Myocyte (in vitro differentiated cells): Measurements from ENCODE around the gene BBX. TPM values are rescaled to one million over a fixed set of nuclear protein-coding genes. Genes with fewer than 3 reads are reported as not detected.
A peak's percentile ranks its signal among the peaks of the same experiment; 100 is the strongest.

ENCODE experiments used
- DNase-seq: peaks from one replicate; pipeline ENCODE4 v3.0.0-alpha.2; 2012; ENCODE audit warnings: low read depth
- total RNA-seq: library from RNA; depleted of rRNA; stranded (reverse); fragments of >200 nt; gene quantifications from 2 replicates; pipeline ENCODE4 v1.2.3, GENCODE V29; 2014

The BBX gene
- total RNA-seq, 1 donor from 2014 or later = 46.5 TPM

DNA sequence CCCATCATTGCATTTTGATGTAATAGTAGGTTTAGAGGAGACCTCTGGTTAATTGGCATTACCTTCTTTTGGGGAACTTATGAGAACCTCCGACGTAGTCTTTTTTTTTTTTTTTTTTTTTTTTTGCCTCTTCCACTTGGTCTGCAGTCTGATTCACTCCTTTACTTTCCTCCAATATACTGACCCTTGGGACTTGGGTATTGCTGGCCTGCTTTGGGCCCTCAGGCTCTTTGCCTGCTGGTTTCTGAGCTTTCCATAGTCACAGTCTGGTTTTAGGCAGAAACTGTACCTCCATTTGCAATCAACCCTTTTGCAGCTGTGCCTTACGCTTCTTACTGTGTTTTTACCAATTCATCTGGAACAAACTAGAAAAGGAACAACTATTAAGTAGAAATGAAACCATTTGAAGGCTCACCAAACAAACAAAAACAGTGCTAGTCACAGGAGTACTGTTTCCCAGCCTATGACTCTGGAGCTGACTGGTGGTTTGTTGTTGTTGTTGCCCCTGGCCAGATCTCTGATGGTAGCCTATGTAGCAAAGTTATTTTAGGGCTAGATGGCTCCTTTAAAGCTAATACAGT, 272.8 kb downstream of the BBX start:
- no peak for DNase-seq

DNA sequence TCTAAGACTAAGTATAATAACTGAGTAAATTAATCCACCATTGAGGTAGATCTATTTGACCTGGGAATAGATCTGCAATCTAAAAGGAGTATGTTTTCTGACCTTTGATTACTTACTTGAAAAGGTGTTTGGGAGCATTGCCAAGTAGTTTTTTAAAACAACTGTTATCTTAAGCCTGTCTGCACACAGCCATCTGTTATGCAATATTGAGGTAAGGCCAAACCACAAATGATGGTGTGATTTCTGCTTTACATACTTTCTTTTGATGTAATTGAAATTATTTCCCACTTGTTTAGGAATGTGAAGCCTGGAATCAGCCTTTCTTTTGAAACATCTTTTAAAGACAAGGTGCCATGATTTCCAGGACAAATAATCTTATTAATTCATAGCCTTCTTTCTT, 274.0 kb downstream of the BBX start:
- peak; percentile 71 for DNase-seq

DNA sequence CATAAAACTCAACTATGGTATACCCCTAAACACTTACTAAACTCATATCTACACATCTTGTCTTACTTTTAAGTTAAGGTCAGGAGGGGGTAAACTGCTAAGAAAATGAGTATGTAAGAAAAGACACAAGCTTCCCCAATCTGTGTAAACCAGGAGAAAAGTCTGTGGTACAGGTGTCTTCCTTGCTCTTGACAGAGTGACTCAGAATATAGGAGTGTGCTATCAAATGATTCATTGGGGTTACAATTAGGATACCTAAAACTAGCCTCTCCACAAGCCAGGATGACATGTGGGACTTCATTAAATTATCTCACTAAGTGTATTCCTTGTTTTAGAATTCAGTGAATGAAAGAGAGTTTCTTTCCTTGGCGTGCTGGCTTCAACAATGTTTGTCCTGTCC, 274.8 kb downstream of the BBX start:
- DNase-seq = peak; percentile 35

DNA sequence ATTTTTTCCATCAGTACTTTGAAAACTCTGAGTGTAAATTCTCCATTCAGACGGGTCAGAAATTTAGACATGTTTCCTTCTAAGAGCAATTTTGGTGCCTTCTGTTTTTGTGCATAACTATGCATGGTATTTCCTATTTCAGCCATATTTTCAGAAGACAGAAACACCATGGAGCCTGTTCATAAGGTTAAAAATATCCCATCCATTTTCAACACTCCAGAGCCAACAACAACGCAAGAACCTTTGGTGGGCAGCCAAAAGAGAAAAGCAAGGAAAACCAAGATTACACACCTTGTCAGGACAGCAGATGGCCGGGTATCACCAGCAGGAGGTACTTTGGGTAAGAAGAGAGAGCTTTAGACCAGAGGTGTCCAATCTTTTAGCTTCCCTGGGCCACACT, 275.6 kb downstream of the BBX start:
- DNase-seq = peak; percentile 22

DNA sequence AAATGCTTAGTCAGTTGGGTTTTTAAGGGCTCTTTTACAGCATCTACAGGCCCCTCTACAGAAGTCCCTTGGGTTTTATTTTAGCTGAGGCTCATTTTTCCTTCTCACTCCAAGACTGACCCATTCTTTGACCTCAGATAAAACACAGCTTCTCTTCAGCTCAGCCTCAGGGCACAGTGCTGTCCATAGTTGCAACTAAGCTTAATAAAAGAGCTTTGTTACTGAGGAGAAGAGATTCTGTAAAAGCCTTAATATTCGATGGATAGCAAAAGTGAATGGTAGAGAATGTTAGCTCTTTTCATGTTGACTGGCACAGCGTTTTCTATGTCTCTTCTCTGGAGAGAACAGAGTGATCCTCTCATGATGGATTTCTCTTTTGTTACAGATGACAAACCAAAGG, 277.9 kb downstream of the BBX start:
- DNase-seq = no peak

DNA sequence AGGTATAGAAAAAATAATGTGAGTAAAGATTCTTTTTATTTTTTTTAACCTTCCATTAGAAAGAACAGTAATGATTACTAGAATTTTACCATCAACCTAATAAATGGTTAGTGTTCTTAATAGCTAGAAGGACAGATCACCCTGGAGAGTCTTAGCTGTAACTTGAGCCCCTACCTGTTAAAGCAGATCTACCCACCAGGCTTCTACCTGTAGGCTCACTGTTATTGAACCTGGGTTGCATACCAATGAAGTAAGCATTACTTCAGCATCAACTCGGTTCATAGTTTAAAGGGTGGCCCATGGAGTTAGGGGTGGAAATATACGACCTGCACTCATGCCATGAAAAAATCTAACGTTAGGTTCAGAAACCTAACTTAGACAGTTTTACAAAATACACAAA, 280.4 kb downstream of the BBX start:
- no peak for DNase-seq

DNA sequence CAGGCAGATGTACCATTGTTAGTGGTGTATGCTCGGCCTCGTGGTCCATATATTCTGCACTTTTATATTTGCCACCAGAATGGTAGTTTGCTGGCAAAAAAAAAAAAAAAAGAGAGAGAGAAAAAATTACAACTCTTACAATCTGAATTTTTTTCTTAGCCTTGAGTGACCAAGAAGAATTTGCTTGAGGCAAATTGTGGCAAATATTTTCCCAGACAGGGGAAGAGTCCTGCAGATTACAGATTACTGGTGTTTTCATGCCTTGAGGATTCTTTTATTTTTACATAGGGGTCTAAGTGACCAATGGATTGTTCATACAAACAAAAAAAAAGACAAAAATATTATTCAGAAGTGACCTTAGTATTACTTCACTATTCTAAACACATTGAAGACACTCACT, 283.3 kb downstream of the BBX start:
- no peak for DNase-seq

DNA sequence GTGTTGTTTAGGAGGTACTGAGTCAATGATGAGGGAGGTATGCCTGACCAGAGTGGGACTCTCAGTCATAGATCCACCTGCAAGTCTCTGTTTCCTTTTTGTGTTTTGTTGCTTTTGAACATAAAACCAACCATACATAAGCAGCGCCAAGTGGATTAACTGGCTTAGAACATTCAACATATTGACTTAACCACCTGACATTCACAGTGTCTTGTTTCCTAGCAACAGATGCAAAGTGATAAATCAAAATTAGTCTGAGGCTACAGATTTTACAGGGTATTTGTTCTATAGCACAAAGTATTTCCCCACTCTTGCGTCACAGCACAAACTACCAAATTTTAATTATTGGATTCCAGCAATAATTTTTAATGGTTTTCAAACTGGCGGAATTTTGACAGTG, 283.8 kb downstream of the BBX start:
- no peak for DNase-seq

DNA sequence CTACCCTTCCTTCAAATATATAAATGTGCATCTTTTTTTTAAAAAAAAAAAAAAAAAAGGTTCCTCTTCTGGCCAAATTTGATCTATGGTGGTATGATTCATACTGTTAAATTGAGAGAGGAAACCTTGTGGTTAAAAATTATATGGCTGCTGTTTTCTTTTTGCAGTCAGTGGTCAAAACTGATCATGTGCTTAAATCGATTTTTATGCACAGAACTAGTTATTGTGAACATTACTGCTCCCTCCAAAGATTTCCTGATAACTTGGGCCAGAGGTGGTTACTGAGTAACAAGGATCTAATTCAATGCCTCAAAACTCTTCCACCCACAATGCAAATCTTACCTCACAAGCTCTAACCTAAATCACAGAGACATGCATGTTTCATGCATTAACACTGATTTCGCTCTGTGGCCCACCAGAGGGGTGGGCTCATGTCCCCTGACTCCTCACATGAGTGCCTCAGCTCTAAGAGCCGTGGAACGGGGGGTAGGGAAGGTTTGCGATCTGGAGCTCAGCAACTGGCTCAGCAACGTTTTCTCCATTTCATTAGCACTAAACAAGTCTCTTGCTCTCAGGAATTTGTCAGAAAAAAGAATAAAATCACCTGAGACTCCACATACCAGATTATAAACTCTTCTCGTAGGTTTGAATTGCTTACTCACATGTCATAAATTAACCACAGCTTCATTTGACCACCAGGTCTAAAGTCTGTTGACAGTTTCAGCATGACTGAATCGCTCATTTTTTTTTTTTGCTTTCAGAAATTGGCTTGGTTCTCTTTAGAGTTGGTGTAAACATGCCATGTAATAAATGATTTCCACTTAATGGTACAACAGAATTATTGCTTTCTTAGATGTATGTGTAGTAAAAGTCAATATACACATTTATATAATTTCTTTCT, 287.7 kb downstream of the BBX start:
- DNase-seq = no peak

DNA sequence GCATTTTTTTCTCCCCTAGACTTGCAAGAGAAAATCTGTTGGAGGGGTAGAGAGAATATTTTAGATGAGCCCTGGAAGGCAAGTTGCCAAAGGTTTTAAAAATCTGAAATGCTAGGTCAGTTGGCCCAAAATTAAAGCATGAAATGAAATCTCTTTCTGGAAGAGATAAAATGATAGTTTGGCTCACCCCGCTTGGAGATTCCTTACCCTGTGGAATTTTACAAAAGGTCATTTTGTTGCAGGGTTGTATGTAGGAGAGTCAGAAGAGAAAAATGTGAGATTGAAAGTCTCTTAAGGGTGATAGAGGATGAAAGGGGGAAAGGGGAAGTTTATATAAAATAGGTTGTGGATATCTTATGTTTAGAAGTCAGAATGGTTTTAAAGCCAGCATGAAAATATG, 290.3 kb downstream of the BBX start:
- DNase-seq = peak; percentile 12

DNA sequence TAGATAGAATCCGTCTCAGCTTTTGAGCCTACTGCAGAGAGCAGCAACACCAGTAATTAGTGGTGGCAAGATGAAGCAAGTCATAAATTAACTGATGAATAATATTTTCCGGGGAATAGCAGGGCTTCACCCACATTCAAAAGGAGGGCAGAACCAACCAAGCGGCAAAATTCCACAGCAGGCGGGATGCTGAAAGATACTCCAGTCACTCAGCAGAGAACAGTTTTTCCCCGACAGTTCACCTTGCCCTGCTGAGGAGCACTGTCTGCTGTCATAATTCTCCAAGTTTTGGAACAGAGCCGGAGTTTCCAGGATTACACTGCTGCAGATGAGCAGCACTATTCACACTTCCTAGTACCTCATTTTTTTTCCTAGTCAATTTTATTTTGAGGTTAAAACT, 293.3 kb downstream of the BBX start:
- DNase-seq = no peak

DNA sequence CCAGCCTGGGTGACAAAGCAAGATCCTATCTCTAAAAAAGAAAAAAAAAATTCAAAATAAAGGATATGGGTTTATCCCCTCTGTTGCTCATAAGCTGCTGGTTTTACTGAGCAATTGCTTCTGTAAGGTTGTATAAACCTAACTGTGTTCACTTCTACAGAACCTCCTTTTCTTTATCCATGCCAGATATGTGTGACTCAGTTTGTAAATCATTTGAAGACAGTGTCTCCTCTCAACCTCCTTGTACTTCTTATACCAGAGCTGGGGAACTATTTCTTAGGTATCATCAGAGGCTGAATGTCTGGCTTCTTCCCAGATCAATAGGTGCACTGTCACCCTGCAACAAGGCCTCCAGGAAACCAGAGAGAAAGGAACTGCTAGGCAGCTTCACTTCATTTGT, 294.3 kb downstream of the BBX start:
- no peak for DNase-seq

DNA sequence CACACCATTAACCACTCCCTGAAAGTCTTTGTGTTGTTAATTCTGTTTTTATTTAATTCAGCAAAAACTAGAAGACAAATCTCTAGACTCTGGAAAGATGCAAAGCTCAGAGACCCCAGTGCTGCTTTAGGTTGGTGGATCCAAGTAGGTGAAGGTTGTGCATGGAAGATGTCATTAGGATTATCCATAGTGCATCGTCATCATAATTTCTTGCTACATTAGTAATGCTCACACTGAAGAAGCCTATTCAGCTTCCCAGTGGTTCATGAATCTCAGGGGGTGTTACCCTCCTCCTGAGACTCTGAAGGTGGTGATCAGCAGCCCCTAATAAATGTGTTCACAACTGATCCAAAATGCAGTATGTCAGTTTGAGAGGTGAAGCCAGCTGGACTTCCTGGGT, 295.3 kb downstream of the BBX start:
- DNase-seq = no peak

DNA sequence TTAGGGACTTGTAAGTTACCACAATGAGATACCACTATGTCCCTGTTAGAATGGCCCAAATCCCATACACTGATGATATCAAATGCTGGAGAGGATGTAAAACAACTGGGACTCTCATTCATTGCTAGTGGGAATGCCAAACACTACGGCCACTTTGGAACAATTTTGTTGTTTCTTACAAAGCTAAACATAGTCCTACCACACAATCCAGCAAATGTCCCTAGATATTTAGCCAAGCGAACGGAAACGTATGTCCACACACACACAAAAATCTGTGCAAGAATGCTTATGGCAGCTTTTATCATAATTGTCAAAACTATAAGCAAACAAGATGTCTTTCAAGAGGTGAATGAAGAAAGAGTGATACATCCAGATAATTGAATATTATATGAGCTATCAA, 296.9 kb downstream of the BBX start:
- DNase-seq = no peak

DNA sequence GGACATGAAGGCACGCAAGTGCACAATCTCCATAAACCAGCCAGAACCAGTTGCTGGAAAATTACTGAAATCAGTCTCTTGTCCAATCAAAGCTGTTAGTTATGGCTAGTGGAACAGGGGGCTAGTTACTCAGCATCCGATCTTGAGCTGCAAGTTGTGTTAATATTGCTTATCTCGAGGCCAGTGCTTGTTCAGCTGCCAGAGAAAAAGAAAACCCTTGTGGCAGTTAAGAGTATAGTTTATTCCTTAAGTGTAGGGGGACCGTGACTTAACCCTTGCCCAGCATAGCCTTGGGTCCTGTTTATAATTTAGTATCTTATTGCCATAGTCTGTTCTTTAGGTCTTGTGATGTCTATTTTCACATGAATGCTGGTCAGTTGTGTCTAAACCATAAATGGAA, 299.5 kb downstream of the BBX start:
- no peak for DNase-seq

DNA sequence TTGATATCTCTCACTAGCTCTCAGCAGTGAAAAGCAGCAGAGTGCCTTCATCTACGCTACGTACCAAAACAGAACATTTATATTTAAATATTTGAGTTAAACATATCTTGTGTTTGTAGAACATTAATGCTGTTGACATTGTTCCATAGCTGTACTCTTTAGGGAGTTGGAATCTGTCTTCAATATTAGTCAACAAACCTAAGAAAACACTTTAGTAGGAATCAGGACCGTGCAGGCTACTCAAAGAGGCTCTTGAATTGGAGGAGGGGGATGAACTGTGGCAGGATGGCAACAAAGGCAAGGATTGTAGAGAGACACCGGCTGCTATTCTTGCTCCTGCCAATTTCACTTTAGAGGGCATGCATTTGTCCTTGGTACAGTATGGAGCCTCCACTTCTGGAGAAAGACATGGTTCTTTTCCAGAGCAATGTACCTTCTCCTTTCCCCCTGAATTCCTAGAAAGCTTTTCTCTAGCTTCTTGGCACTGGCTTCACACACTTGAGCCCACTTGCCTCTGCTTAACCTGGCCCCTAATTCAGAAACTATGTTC, 302.1 kb downstream of the BBX start:
- no peak for DNase-seq

DNA sequence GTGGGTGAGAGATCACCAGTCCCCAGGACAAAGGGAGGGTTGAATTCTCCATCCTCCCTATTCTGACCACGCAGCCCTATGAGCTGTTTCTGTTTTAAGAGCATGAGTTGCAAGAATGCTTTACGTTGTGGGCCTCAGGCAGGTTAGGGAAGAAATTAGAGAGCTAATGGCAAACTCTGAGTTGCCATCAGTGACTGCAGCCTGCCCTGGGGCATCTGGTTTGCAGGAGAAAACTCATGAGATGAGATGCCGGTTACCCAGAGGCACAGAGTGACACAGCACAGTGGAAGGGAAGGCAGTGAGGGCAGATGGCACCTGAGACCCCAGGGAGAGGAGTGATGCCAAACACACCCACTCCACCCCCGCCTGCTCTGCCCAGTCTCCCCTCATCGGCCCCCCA, 302.8 kb downstream of the BBX start:
- no peak for DNase-seq

DNA sequence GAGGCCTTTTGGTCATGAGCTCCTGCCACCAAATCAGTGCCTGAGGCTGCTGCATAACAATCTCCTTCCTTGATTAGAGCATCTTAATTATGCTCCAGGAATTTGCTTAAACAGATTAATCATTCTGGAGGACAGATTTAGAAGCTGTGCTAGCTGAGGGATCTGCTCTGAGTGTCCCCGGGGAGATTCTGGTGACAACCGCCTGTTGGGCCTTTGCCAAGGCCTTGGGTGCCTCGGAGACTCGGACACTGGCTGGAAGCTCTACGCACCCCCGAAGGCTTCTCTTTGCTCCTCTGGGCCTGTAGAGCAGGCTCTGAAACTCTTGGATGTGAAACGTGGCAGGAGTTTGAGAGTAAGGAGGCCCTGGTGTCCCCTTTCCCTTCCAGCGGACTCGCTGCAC, 304.0 kb downstream of the BBX start:
- DNase-seq = no peak

DNA sequence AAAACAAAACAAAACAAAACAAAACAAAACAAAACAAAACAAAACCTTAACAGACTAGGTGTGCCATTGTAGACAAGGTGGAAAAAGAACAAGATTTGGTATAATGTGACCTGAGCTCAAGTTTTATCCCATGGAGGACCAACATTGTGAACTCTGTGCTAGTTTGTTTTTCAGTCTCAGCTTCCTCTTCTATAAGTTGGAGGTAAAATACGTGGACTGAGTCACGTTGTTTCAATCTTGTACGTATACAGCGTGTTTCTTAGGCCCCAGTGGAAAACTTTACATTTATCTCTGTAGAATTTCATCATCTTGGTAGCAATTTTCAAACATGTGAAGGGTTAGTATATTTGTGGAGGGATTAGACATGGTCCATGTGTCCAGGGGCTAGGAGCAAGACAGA, 306.4 kb downstream of the BBX start:
- DNase-seq = no peak

DNA sequence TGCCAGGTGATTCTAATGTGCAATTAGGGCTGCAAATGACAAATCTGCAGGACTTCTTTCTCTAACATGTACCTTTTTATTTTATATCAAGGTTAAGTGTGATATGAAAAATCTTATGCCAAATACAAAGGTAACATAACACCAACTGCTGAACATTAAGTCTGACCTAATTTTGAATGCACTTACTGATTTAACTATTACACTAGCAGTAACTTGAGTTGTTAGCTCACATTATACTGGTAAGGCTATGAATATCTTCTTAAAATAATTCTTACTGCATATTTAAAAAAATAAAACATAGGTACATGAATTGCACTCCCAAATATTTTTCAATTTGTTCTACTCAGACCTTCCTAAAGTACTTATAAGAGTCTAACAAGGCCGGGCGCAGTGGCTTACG, 308.8 kb downstream of the BBX start:
- no peak for DNase-seq

DNA sequence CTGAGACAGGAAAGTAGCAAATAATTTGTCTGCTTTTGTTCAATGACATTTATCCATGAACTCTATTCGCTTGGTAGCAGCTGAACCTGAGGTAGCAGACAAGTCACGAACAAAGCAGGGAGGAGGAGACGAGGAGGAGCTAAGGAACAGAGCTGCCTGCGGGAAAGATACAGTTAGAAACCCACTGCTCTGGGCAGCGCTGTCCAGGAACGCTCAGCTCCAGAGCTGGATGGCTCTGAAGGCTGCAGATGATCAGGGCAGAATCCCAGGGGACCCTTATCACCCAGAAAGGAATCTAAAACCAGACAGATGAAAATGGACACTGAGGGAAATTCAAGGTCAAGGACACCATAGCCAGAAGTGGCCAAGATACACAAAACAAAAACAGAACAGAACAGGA, 310.3 kb downstream of the BBX start:
- DNase-seq = no peak

DNA sequence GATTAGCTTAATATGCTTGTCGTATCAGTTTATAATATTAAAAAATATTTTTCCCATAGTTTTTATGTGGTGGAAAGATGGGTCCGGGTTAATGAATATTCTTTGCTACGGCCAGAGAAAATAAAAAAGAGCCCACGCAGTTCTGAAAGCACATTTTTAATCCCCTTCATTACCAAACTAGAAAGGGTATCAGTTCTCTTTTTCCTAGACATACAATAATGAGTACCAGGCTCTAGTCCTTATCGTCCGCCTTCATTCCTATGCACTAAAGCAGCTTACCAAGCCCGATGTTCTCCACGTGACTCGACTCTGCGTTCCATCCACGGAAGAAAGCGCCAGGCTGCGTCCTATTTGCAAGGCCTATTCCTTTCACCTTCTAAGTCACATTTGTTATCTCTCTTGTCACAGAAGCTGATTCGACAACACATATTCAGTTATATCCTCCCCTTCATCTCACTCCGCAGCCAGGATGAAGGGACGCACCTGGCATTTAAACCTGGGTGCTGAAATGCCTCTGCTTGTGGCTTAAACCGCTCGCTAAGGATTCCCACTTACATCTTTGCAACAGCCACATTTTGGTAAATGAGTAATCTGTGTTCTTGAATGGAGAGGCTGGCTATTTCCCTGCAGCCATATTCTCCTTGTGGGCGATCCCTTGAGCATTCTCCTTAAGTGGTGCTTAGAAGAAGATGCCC, 311.1 kb downstream of the BBX start:
- DNase-seq = no peak
